H1 (cell line): Measurements from ENCODE around the gene KLHL28.

Experiments
- BCL11A ChIP-seq, 2 experiments: IDR thresholded peaks; one replicate each; pipeline ENCODE4 v1.6.1; 2011; ENCODE audit warnings: low read depth in 2 of 2, low read length in 2 of 2, mild to moderate bottlenecking in 2 of 2
- EP300 ChIP-seq, 2 experiments: IDR thresholded peaks; 1 replicate in 1 of 2; 2 replicates in 1 of 2; pipeline ENCODE4 v1.6.1; 2011 to 2012; ENCODE audit warnings: low read depth in 2 of 2, low read length in 2 of 2, mild to moderate bottlenecking in 2 of 2, borderline replicate concordance in 1 of 2, inconsistent platforms in 1 of 2, moderate library complexity in 1 of 2
- EZH2 ChIP-seq: fragments of 200-600 bp; sonication (generic); IDR thresholded peaks from 2 replicates; pipeline ENCODE4 v1.7.1; 2012; ENCODE audit warnings: low read depth, mild to moderate bottlenecking, moderate library complexity, low read length, inconsistent platforms; ENCODE audit not compliant: severe bottlenecking
- KDM1A ChIP-seq: fragments of 200-600, 300-600 bp; sonication (generic); IDR thresholded peaks from 2 replicates; pipeline ENCODE4 v1.7.1; 2016; ENCODE audit warnings: mild to moderate bottlenecking, low read length, borderline replicate concordance
- POLR2A ChIP-seq, 2 experiments: IDR thresholded peaks; 1 replicate in 1 of 2; 2 replicates in 1 of 2; pipeline ENCODE4 v1.6.1; 2011; ENCODE audit warnings: low read depth in 2 of 2, low read length in 2 of 2, mild to moderate bottlenecking in 2 of 2; ENCODE audit errors: control extremely low read depth in 1 of 2
- POLR2AphosphoS5 ChIP-seq: IDR thresholded peaks from 2 replicates; pipeline ENCODE4 v1.6.1; 2011; ENCODE audit warnings: low read depth, low read length
- POU5F1 ChIP-seq: IDR thresholded peaks from 2 replicates; pipeline ENCODE4 v1.6.1; 2011; ENCODE audit warnings: low read depth, mild to moderate bottlenecking, low read length, moderate library complexity
- RAD21 ChIP-seq, 2 experiments: IDR thresholded peaks in 1 of 2; conservative IDR thresholded peaks in 1 of 2; 2 replicates each; pipeline ENCODE4 v1.6.1; 2011; ENCODE audit warnings: low read depth in 2 of 2, low read length in 2 of 2, improper control_type of control experiment in 1 of 2, inconsistent platforms in 1 of 2, mild to moderate bottlenecking in 1 of 2, moderate library complexity in 1 of 2
- RBBP5 ChIP-seq: IDR thresholded peaks from 2 replicates; pipeline ENCODE4 v1.7.1; 2012; ENCODE audit warnings: low read depth, mild to moderate bottlenecking, inconsistent platforms, low read length, moderate library complexity, borderline replicate concordance
- RXRA ChIP-seq: IDR thresholded peaks from 2 replicates; pipeline ENCODE4 v1.6.1; 2011; ENCODE audit warnings: low read depth, mild to moderate bottlenecking, low read length, moderate library complexity; ENCODE audit not compliant: insufficient read depth
- TBP ChIP-seq: IDR thresholded peaks from 2 replicates; pipeline ENCODE4 v1.6.1; 2011; ENCODE audit warnings: low read depth, low read length, improper control_type of control experiment
- TF ChIP-seq, protein P1 (sequence below), 3 experiments: IDR thresholded peaks; 1 replicate in 2 of 3; 2 replicates in 1 of 3; pipeline versions ENCODE4 v1.5.1 to v1.6.1; 2011; ENCODE audit warnings: low read length in 3 of 3, mild to moderate bottlenecking in 3 of 3, inconsistent platforms in 2 of 3, low read depth in 1 of 3, moderate library complexity in 1 of 3; ENCODE audit not compliant: insufficient read depth in 1 of 3; ENCODE audit errors: control extremely low read depth in 1 of 3
- TF ChIP-seq, protein P2 (sequence below): IDR thresholded peaks from 2 replicates; pipeline ENCODE4 v1.6.1; 2011; ENCODE audit warnings: low read length, improper control_type of control experiment
- TF ChIP-seq, protein P3 (sequence below): IDR thresholded peaks from 2 replicates; pipeline ENCODE4 v1.6.1; 2012; ENCODE audit warnings: inconsistent platforms

DNA sequence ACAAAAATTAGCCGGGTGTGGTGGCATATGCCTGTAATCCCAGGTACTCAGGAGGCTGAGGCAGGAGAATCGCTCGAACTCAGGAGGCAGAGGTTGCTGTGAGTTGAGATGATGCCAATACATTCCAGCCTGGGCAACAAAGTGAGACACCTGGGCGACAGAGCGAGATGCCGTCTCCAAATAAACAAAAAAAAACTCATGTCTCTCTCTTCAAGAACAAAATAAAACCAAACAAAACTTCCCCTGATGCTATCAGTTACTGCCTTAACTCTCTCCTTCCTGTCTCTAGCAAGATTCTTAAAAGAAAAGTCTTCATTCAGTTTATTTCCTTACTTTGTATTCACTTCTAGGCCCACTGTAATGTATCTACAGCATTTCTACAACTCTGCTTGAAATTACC, 20.8 kb downstream of the KLHL28 start:
- no peak for TF ChIP-seq POLR2A (IDR thresholded peaks at IDR 0.05; ENCODE audit: control extremely low read depth in 1 of 2, low read depth in 2 of 2, low read length in 2 of 2)
- TF ChIP-seq, protein P1, sequence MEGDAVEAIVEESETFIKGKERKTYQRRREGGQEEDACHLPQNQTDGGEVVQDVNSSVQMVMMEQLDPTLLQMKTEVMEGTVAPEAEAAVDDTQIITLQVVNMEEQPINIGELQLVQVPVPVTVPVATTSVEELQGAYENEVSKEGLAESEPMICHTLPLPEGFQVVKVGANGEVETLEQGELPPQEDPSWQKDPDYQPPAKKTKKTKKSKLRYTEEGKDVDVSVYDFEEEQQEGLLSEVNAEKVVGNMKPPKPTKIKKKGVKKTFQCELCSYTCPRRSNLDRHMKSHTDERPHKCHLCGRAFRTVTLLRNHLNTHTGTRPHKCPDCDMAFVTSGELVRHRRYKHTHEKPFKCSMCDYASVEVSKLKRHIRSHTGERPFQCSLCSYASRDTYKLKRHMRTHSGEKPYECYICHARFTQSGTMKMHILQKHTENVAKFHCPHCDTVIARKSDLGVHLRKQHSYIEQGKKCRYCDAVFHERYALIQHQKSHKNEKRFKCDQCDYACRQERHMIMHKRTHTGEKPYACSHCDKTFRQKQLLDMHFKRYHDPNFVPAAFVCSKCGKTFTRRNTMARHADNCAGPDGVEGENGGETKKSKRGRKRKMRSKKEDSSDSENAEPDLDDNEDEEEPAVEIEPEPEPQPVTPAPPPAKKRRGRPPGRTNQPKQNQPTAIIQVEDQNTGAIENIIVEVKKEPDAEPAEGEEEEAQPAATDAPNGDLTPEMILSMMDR (IDR thresholded peaks at IDR 0.05; ENCODE audit: control extremely low read depth in 1 of 3, insufficient read depth in 1 of 3, low read depth in 1 of 3, low read length in 3 of 3), result no peak
- TF ChIP-seq EP300 (IDR thresholded peaks at IDR 0.05; ENCODE audit: borderline replicate concordance in 1 of 2, low read depth in 2 of 2, low read length in 2 of 2), result no peak
- no peak for TF ChIP-seq RAD21 (IDR thresholded peaks at IDR 0.05 in 1 of 2, conservative IDR thresholded peaks at IDR 0.05 in 1 of 2; ENCODE audit: low read depth in 2 of 2, low read length in 2 of 2)
- no peak for TF ChIP-seq EZH2
- TF ChIP-seq, protein P2, sequence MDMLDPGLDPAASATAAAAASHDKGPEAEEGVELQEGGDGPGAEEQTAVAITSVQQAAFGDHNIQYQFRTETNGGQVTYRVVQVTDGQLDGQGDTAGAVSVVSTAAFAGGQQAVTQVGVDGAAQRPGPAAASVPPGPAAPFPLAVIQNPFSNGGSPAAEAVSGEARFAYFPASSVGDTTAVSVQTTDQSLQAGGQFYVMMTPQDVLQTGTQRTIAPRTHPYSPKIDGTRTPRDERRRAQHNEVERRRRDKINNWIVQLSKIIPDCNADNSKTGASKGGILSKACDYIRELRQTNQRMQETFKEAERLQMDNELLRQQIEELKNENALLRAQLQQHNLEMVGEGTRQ, result no peak
- TF ChIP-seq TBP, result no peak
- TF ChIP-seq BCL11A (IDR thresholded peaks at IDR 0.05; ENCODE audit: low read depth in 2 of 2, low read length in 2 of 2), result no peak
- no peak for TF ChIP-seq RBBP5
- no peak for TF ChIP-seq KDM1A
- no peak for TF ChIP-seq POU5F1
- TF ChIP-seq RXRA, result no peak
- TF ChIP-seq, protein P3, sequence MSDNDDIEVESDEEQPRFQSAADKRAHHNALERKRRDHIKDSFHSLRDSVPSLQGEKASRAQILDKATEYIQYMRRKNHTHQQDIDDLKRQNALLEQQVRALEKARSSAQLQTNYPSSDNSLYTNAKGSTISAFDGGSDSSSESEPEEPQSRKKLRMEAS, result no peak
- no peak for TF ChIP-seq POLR2AphosphoS5
